ENCODE measurements around the gene BNC2.

- TF ChIP-seq CTCF (IDR thresholded peaks at IDR 0.05; ENCODE audit: insufficient read depth, low read length) (no peak), POLR2AphosphoS5 (IDR thresholded peaks at IDR 0.05; ENCODE audit: low read depth) (no peak), GABPA (IDR thresholded peaks at IDR 0.05; ENCODE audit: low read depth) (no peak)
These were observed 152.2 kb downstream of the BNC2 start for GRCh38 chr9:16718296-16718695.
